Skeletal muscle tissue (tissue), 4 donors: ENCODE data around the gene GNA12. TPM values are rescaled to one million over a fixed set of nuclear protein-coding genes. Genes with fewer than 3 reads are reported as not detected.

Source experiments
- H3K27ac ChIP-seq: one replicate; pipeline ENCODE4 v1.7.0; 2013; ENCODE audit warnings: mild to moderate bottlenecking, low read depth, low read length, inconsistent platforms
- H3K27me3 ChIP-seq, 3 donors: one replicate each; pipeline ENCODE4 v1.7.0; 2013; ENCODE audit warnings: low read length in 3 of 3; ENCODE audit not compliant: control insufficient read depth in 3 of 3, insufficient read depth in 3 of 3
- H3K36me3 ChIP-seq, 3 donors: one replicate each; pipeline ENCODE4 v1.7.0; 2013; ENCODE audit warnings: low read length in 3 of 3; ENCODE audit not compliant: control insufficient read depth in 3 of 3, insufficient read depth in 3 of 3
- H3K4me1 ChIP-seq, 3 donors: one replicate each; pipeline ENCODE4 v1.7.0; 2013; ENCODE audit warnings: low read length in 3 of 3, mild to moderate bottlenecking in 3 of 3; ENCODE audit not compliant: control insufficient read depth in 3 of 3, insufficient read depth in 3 of 3
- H3K4me3 ChIP-seq, 3 donors: one replicate each; pipeline ENCODE4 v1.7.0; 2013; ENCODE audit warnings: low read length in 3 of 3
- H3K9ac ChIP-seq, 3 donors: one replicate each; pipeline ENCODE4 v1.7.0; 2013; ENCODE audit warnings: low read length in 3 of 3, mild to moderate bottlenecking in 3 of 3, moderate library complexity in 2 of 3, low read depth in 1 of 3
- H3K9me3 ChIP-seq, 3 donors: one replicate each; pipeline ENCODE4 v1.7.0; 2013; ENCODE audit warnings: low read length in 3 of 3; ENCODE audit not compliant: control insufficient read depth in 3 of 3
- total RNA-seq: library from RNA; depleted of rRNA; stranded (reverse); fragments of >200 nt; gene quantifications from one replicate; pipeline ENCODE4 v1.2.3, GENCODE V29; 2014
- donor health status: Osteomylitis.

GNA12 gene
- total RNA-seq, 1 donor from 2014 or later: 9.9 TPM

DNA sequence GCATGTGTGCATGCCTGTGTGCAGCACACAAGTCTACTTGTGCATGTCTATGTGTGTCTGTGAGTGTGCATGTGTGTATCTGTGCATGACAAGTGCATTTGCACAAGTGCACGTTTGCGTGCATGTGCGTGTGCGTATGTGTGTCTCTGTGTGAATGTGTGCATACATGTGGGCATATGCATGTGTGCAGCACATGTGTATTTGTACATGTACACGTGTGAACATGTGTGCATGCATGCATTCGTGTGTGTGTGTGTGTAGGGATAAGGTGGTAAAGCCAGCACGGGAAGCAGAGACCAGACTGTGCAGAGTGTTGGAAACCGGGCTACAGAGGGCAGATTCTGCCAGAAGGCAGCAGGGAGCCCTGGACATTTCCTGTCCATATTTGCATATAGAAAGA, 35.9 kb upstream of the GNA12 start:
- no peaks in the 10 kb centered on the region for H3K9me3 ChIP-seq
- H3K9ac ChIP-seq: no peak overlapping the region
- H3K27me3 ChIP-seq: peaks cover 9 to 14% (median 12%) of the 10 kb centered on the region in 3 donors
- no peaks in the 10 kb centered on the region for H3K36me3 ChIP-seq
- no peak overlapping the region for H3K4me3 ChIP-seq
- H3K27ac ChIP-seq: no peak overlapping the region
- H3K4me1 ChIP-seq: no peaks in the 10 kb centered on the region

DNA sequence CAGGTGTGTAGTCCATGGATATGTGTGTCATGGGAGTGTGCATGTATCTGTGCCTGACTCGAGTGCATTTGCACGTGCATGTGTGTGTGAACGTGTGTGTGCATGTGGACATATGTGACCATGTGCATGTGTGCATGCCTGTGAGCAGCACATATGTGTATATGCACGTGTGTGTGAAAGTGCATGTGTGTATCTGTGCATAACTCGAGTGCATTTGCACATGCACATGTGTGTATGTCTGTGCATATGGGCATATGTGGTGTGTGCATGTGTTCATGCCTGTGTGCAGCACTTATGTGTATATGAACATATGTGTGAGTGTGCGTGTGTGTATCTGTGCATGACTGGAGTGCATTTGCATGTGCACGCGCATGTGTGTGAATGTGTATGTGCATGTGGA, 35.2 kb upstream of the GNA12 start:
- Histone ChIP-seq H3K4me1 (no peaks in the 10 kb centered on the region), H3K4me3 (no peak overlapping the region), H3K9ac (no peak overlapping the region), H3K27ac (no peak overlapping the region), H3K36me3 (no peaks in the 10 kb centered on the region), H3K27me3 (peaks cover 9 to 17% (median 14%) of the 10 kb centered on the region in 3 donors), H3K9me3 (no peaks in the 10 kb centered on the region)

DNA sequence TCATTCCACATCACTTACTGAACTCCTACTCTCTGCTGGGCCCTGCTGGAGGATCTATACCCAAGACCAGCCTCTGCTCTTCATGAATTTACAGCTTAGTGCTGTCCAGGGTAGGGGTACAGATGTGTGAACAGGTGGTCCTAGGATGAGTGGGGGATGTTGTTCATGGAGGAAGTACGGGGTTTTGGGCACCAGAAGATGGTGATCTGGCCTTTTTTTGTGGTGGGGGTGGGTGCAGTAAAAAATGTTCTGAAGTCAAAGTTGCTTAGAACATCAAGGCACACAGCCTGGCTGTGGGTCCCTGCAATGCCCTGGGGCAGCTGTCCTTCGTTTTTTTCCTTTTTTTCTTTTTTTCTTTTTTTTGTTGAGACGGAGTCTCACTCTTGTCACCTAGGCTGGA, 34.2 kb upstream of the GNA12 start:
- Histone ChIP-seq H3K4me3 (no peak overlapping the region), H3K27ac (no peak overlapping the region), H3K9ac (no peak overlapping the region), H3K27me3 (peaks cover 9 to 17% (median 11%) of the 10 kb centered on the region in 3 donors), H3K36me3 (no peaks in the 10 kb centered on the region), H3K9me3 (no peaks in the 10 kb centered on the region), H3K4me1 (peaks cover 0 to 3% (median 0%) of the 10 kb centered on the region in 3 donors)

DNA sequence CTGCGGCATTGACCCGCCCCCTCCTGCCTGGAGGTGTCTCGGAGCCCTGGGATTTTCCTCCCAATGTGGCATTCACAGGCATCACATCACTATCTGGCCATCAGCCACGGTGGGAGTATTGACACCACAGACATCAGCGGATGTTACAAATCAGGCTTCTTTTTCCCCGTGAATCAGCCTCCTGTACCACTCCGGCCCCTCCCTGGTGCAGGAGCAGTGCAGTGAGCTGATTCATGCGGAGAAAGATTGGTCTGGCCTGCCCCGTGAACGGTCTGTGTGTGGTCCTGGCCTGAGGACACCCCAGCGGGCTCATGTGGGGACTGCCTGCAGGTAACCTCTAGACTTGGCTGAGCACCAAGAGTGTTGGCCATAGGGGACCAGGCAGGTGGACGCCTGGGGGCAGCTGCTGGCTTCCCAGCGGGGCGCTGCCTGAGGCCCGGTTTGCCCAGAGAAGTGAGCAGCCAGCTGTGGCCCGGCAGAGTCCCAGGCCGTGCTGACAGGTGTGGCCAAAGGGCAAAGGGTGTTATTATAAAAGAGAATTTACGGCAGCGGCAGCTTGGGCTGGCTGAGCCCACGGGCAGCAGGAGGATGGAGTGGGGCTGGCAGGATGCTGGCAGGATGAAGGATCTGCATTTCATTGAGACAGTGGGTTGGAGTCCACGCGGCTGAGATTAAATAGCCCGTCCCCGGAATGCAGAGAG, 32.1 kb upstream of the GNA12 start:
- no peak overlapping the region for H3K27ac ChIP-seq
- H3K4me1 ChIP-seq: peaks cover 0 to 4% (median 0%) of the 10 kb centered on the region in 3 donors
- H3K9ac ChIP-seq: no peak overlapping the region
- H3K27me3 ChIP-seq: peaks cover 2 to 17% (median 10%) of the 10 kb centered on the region in 3 donors
- H3K9me3 ChIP-seq: no peaks in the 10 kb centered on the region
- no peaks in the 10 kb centered on the region for H3K36me3 ChIP-seq
- no peak overlapping the region for H3K4me3 ChIP-seq

DNA sequence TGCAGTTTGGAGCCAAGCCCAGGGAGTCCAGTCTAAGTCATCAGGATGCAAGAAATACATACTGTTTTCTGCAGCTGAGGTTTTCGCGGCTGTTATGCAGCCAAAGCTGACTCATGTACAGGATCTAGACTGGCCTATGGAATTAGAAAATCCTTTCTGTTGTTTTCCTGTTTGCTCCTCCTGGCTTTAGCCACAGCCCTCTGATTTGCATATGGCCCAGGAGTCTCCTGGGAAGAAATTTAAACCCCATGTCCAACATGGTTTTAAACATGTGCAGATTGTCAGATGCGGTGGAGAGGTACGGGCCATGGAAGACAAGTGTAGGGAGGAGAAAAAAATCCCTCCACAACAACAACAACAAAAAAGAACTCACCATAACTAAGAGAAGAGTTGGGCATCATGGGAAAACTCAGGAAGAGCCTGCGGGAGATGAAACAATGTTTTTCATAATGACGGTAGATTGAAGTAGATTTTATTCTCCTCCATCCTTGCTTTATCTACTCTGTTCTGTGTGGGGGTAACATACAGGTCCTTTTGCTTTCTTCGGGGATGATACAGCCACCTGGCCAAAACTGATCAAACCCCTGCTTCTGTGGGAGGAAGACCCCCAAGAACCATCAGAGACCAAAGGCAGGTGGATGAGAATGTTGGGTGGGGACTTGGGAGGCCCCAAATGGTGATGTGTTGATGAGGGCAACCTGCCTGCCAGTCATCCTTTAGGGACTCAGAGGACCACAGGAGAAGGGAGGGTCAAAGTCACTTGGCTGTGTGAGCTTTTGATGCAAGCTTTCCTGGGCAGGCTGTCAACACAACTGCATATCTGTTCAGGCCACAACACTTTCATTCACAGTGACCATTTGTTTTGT, 29.8 kb upstream of the GNA12 start:
- Histone ChIP-seq H3K9ac (no peak overlapping the region), H3K4me1 (peaks cover 0 to 6% (median 5%) of the 10 kb centered on the region in 3 donors), H3K27ac (no peak overlapping the region), H3K36me3 (no peaks in the 10 kb centered on the region), H3K27me3 (peaks cover 0 to 19% (median 4%) of the 10 kb centered on the region in 3 donors), H3K9me3 (no peaks in the 10 kb centered on the region), H3K4me3 (no peak overlapping the region)

DNA sequence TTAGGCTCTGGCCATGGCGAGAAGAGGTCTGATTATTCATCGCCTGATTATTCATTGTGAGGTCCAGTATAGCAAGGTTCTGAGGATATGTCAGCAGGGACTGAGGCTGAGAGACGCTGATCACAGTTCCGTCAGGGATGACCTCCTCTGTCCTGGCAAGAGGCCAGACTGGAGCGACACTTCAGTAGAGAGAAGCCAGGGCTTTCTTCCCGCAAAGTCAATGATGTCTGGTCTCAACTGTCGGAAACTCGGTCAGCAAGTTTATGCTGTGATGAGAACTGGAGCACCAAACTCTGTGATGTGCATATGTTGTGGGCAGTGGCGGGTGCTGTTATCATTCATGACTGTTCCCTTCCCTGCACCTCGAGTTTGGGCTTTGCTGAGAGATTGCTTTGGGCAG, 29.0 kb upstream of the GNA12 start:
- Histone ChIP-seq H3K9me3 (no peaks in the 10 kb centered on the region), H3K36me3 (no peaks in the 10 kb centered on the region), H3K4me1 (peaks cover 0 to 6% (median 5%) of the 10 kb centered on the region in 3 donors), H3K27ac (no peak overlapping the region), H3K4me3 (no peak overlapping the region), H3K9ac (peak overlapping the region in 1 of 3 donors; percentile 16), H3K27me3 (peaks cover 0 to 19% (median 4%) of the 10 kb centered on the region in 3 donors)

DNA sequence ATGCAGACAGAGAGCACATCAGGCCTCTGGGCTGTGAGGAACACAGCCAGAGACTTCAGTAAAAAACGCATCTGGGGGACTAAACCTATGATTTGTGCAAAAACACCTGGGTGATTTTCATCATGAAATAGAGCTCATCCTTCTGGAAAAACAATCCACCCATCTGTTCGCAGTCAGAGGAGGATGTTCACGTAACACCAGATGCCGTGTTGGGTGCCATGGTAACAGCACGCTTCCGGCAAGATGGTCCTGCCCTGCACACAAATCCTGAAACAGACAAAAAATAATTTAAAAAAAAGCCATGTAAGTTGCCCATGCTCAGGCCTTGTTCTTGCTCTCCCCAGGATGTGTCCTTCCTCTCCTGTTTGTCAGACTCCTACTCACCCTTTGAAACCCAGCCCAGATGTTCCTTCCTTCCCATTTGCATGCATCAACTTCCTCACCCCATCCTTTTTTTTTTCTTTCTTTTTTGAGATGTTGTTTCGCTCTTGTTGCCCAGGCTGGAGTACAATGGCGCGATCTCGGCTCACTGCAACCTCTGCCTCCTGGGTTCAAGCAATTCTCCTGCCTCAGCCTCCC, 28.3 kb upstream of the GNA12 start:
- Histone ChIP-seq H3K36me3 (no peaks in the 10 kb centered on the region), H3K4me3 (no peak overlapping the region), H3K9me3 (no peaks in the 10 kb centered on the region), H3K9ac (no peak overlapping the region), H3K27ac (no peak overlapping the region), H3K4me1 (peaks cover 0 to 6% (median 5%) of the 10 kb centered on the region in 3 donors), H3K27me3 (peaks cover 0 to 19% (median 4%) of the 10 kb centered on the region in 3 donors)

DNA sequence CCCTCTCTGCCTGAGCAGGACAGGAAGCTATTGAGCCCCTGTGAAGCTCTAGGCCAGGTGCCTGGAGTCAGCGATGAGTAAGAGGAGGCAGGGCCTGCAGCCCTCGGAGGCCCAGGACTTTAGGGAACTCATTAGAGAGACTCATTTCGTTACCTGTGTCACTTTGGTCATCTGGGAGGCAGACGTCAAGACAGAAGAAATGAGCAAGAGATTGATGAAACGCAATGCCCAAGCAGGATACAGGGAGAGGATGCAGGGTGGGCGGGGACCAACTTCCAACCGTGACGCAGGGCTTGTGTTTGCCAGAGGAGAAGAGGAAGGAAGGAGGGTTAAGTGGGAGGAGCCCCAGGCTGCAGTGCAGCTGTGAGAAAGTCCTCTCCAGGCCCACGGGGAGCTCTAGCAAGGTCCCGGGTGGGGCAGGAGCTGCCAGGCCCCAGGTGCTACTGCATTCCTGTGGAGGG, 26.4 kb upstream of the GNA12 start:
- Histone ChIP-seq H3K4me3 (no peak overlapping the region), H3K9me3 (no peaks in the 10 kb centered on the region), H3K9ac (no peak overlapping the region), H3K27me3 (peaks cover 0 to 11% (median 4%) of the 10 kb centered on the region in 3 donors), H3K36me3 (no peaks in the 10 kb centered on the region), H3K4me1 (peaks cover 0 to 6% (median 5%) of the 10 kb centered on the region in 3 donors), H3K27ac (no peak overlapping the region)

DNA sequence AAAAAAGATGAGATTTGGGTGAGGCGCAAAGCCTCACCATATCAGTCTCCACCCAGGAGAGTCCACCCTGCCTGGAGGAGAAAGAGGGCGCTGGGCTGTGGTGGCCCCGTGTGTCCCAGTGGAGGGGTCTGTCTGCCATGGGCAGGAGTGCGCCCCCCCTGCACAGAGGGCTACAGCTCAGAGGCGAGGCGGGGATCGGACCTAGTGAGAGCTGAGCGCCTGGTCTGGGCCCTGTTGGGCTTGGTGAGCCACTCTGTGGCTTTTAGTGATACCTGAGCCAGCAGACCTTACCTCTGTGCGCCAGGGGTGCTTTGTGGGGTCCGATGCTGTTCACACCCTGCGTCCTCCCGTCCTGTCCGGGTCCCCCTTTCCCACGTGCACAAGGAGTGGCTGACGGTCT, 25.9 kb upstream of the GNA12 start:
- Histone ChIP-seq H3K36me3 (no peaks in the 10 kb centered on the region), H3K4me3 (no peak overlapping the region), H3K9ac (no peak overlapping the region), H3K4me1 (peaks cover 0 to 6% (median 5%) of the 10 kb centered on the region in 3 donors), H3K27ac (no peak overlapping the region), H3K9me3 (no peaks in the 10 kb centered on the region), H3K27me3 (peaks cover 0 to 9% (median 4%) of the 10 kb centered on the region in 3 donors)
